ENCODE data around the gene LRRIQ1. TPM values are rescaled to one million over a fixed set of nuclear protein-coding genes. Genes with fewer than 3 reads are reported as not detected.

The LRRIQ1 gene
- total and polyA plus RNA-seq, 10 donors, result 0.02 to 1.0 (median 0.20) TPM; not detected in 1

GRCh38 chr12:85257671-85258070 is 221.5 kb downstream of the LRRIQ1 start:
- WGBS, 5 donors, result 90 to 100% (median 94%) methylated on average over 1 of the region's 1 CpG

DNA sequence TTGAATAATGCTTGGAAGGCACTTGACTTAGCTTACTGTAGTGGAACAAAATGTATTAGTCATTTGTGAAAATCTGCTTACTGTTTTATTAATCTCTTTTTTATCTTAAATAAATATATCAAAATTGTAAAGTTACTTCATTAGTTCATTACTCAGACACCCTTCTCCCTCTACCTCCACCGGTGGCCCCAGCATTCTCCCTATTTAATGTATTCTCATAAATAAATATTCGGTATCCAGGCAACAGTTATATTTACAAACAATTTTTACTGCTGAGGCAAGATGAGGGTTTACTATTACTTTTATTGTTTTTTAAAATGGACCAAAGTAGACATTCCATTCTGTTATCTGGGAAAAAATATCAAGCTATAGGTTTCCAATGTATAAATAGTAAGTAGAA is 224.3 kb downstream of the LRRIQ1 start:
- H3K36me3 ChIP-seq, result no peaks in the 10 kb centered on the region
- 81 to 88% (median 84%) methylated on average over 2 of the region's 2 CpGs for WGBS, 5 donors
- H3K27me3 ChIP-seq (replicated peaks in 1 of 7), result no peaks in the 10 kb centered on the region
- intact Hi-C loops (cut with DNase I; ENCODE audit: low total_unique reads), result no loop called here
- H3K4me1 ChIP-seq, result no peaks in the 10 kb centered on the region
- TF ChIP-seq POLR2A (IDR thresholded peaks at IDR 0.05) (no peak), POLR2AphosphoS5 (IDR thresholded peaks at IDR 0.05) (no peak), CTCF (IDR thresholded peaks at IDR 0.05 in 8 of 11, conservative IDR thresholded peaks at IDR 0.05 in 3 of 11) (no peak)
- no peak for DNase-seq
- no peak overlapping the region for H3K4me3 ChIP-seq
- H3K9me3 ChIP-seq, result no peaks in the 10 kb centered on the region
- no peak overlapping the region for H3K27ac ChIP-seq

More at GRCh38 chr12:85257671-85258070, 221.5 kb downstream of the LRRIQ1 start:
- TF ChIP-seq POLR2A (IDR thresholded peaks at IDR 0.05), result no peak
- TF ChIP-seq POLR2AphosphoS5 (IDR thresholded peaks at IDR 0.05), result no peak
- TF ChIP-seq CTCF (IDR thresholded peaks at IDR 0.05 in 8 of 11, conservative IDR thresholded peaks at IDR 0.05 in 3 of 11), result no peak
- intact Hi-C loops (cut with DNase I; ENCODE audit: low total_unique reads), result no loop called here
- no peaks in the 10 kb centered on the region for H3K27me3 ChIP-seq (replicated peaks in 1 of 7)
- no peak overlapping the region for H3K27ac ChIP-seq
- H3K4me1 ChIP-seq, result no peaks in the 10 kb centered on the region
- H3K36me3 ChIP-seq, result no peaks in the 10 kb centered on the region
- DNase-seq, result no peak
- H3K4me3 ChIP-seq, result no peak overlapping the region
- H3K9me3 ChIP-seq, result no peaks in the 10 kb centered on the region

GRCh38 chr12:85260896-85261295 is 224.7 kb downstream of the LRRIQ1 start:
- H3K27ac ChIP-seq, result no peak overlapping the region
- WGBS, 5 donors, result 64 to 77% (median 75%) methylated on average over 3 of the region's 3 CpGs
- no peak overlapping the region for H3K4me3 ChIP-seq
- no peaks in the 10 kb centered on the region for H3K27me3 ChIP-seq (replicated peaks in 1 of 7)
- H3K36me3 ChIP-seq, result no peaks in the 10 kb centered on the region
- TF ChIP-seq POLR2A (IDR thresholded peaks at IDR 0.05) (no peak), POLR2AphosphoS5 (IDR thresholded peaks at IDR 0.05) (no peak), CTCF (IDR thresholded peaks at IDR 0.05 in 8 of 11, conservative IDR thresholded peaks at IDR 0.05 in 3 of 11) (no peak)
- H3K4me1 ChIP-seq, result no peaks in the 10 kb centered on the region
- intact Hi-C loops (cut with DNase I; ENCODE audit: low total_unique reads), result no loop called here
- no peaks in the 10 kb centered on the region for H3K9me3 ChIP-seq
- no peak for DNase-seq

- Histone ChIP-seq H3K4me3 (no peak overlapping the region), H3K27ac (no peak overlapping the region), H3K36me3 (no peaks in the 10 kb centered on the region), H3K9me3 (no peaks in the 10 kb centered on the region), H3K4me1 (no peaks in the 10 kb centered on the region), H3K27me3 (replicated peaks in 1 of 7) (peaks cover 0 to 5% (median 0%) of the 10 kb centered on the region in 7 donors)
- WGBS, 5 donors, result 22 to 41% (median 28%) methylated on average over 4 of the region's 4 CpGs
- intact Hi-C loops (cut with DNase I; ENCODE audit: low total_unique reads), result no loop called here
- DNase-seq, result no peak
- TF ChIP-seq POLR2A (IDR thresholded peaks at IDR 0.05), result no peak
- TF ChIP-seq POLR2AphosphoS5 (IDR thresholded peaks at IDR 0.05), result no peak
- no peak for TF ChIP-seq CTCF (IDR thresholded peaks at IDR 0.05 in 8 of 11, conservative IDR thresholded peaks at IDR 0.05 in 3 of 11)
Measured at GRCh38 chr12:85266356-85266755, 230.2 kb downstream of the LRRIQ1 start.
